Kidney (tissue), 14 donors: ENCODE data around the gene MYH7B. TPM values are rescaled to one million over a fixed set of nuclear protein-coding genes. Genes with fewer than 3 reads are reported as not detected.

Experiments used
- DNase-seq, 5 donors: peaks; one replicate each; pipeline ENCODE4 v3.0.0-alpha.2; 2013 to 2020
- FAIRE-seq: peaks from 2 replicates; lab custom pipeline; 2012; peaks lifted over from hg19 to GRCh38; lab: Jason Lieb, UNC
- H3K27ac ChIP-seq, 2 donors: one replicate each; pipeline ENCODE4 v1.7.0; 2013; ENCODE audit warnings: low read depth in 2 of 2, low read length in 2 of 2, inconsistent platforms in 1 of 2
- H3K27me3 ChIP-seq: one replicate; pipeline ENCODE4 v1.7.1; 2013; ENCODE audit warnings: low read length, inconsistent platforms; ENCODE audit not compliant: control insufficient read depth, insufficient read depth
- H3K36me3 ChIP-seq, 3 donors: one replicate each; pipeline versions ENCODE4 v1.7.0 to v1.7.1; 2013; ENCODE audit warnings: low read length in 3 of 3, control low read depth in 1 of 3, inconsistent platforms in 1 of 3; ENCODE audit not compliant: insufficient read depth in 3 of 3, control insufficient read depth in 2 of 3
- H3K4me1 ChIP-seq, 3 donors: one replicate each; pipeline versions ENCODE4 v1.7.0 to v1.7.1; 2013; ENCODE audit warnings: low read length in 3 of 3, inconsistent platforms in 1 of 3, low read depth in 1 of 3; ENCODE audit not compliant: control insufficient read depth in 2 of 3, insufficient read depth in 2 of 3
- H3K4me3 ChIP-seq, 3 donors: one replicate each; pipeline versions ENCODE4 v1.7.0 to v1.8.1; 2013; ENCODE audit warnings: low read length in 3 of 3, control low read depth in 1 of 3, inconsistent platforms in 1 of 3
- H3K9ac ChIP-seq, 3 donors: one replicate each; pipeline versions ENCODE4 v1.7.0 to v1.7.1; 2013; ENCODE audit warnings: low read length in 3 of 3, control low read depth in 1 of 3, inconsistent platforms in 1 of 3
- H3K9me3 ChIP-seq, 3 donors: one replicate each; pipeline versions ENCODE4 v1.7.0 to v1.7.1; 2013; ENCODE audit warnings: low read length in 3 of 3, control low read depth in 1 of 3, inconsistent platforms in 1 of 3; ENCODE audit not compliant: control insufficient read depth in 2 of 3, insufficient read depth in 1 of 3
- CTCF ChIP-seq: IDR thresholded peaks from 3 replicates; pipeline ENCODE4 v1.5.1; 2012; ENCODE audit warnings: mild to moderate bottlenecking, moderate library complexity, borderline replicate concordance; ENCODE audit not compliant: insufficient read depth; ENCODE audit errors: extremely low read depth
- intact Hi-C: fragments of 100-400 bp; cut with DNase I; formaldehyde crosslinking; loops from one replicate; pipeline ENCODE4 v1.11.1; 2022
- polyA plus RNA-seq: library from polyadenylated mRNA; stranded (reverse); fragments of 350-450 nt; fragmentation: Illumina TruSeq; extraction: RNeasy Lipid Tissue Mini Kit (QIAGEN cat#74804); gene quantifications from one replicate; pipeline ENCODE4 v1.2.3, GENCODE V29; 2014; ENCODE audit warnings: low read depth, low replicate concordance; ENCODE audit not compliant: insufficient read depth
- total RNA-seq: library from RNA; stranded (reverse); fragmentation: NEBNext Ultra II Directional; extraction: Animal tissue kit (Norgen Biotek cat#: 25700); gene quantifications from one replicate; pipeline ENCODE4 v1.2.1, GENCODE V29; 2021
- donor health status: control.
- donor health status: control.
- donor health status: control.
- donor health status: control.
- donor health status: control.
- donor health status: DM: yes; HTN: yes; CAD: no.
- donor health status: Normal renal cell carcinoma (clear cell type).

MYH7B gene
- total and polyA plus RNA-seq, 2 donors from 2014 or later = 0.76 to 3.7 TPM

- no peak for TF ChIP-seq CTCF
- Histone ChIP-seq H3K4me3 (no peak overlapping the region), H3K36me3 (peaks cover 2 to 65% (median 31%) of the 10 kb centered on the region in 3 donors), H3K27ac (no peak overlapping the region), H3K9ac (no peak overlapping the region), H3K4me1 (peaks cover 0 to 6% (median 0%) of the 10 kb centered on the region in 3 donors), H3K27me3 (no peaks in the 10 kb centered on the region), H3K9me3 (no peaks in the 10 kb centered on the region)
- DNase-seq (no peak), FAIRE-seq (no peak)
- intact Hi-C loops = no loop called here
Measured at GRCh38 chr20:34925981-34926380, 29.7 kb upstream of the MYH7B start.

- H3K4me1 ChIP-seq = peaks cover 0 to 6% (median 0%) of the 10 kb centered on the region in 3 donors
- H3K9ac ChIP-seq = no peak overlapping the region
- H3K9me3 ChIP-seq = no peaks in the 10 kb centered on the region
- no peak overlapping the region for H3K4me3 ChIP-seq
- TF ChIP-seq CTCF = no peak
- intact Hi-C loops = no loop called here
- DNase-seq (no peak), FAIRE-seq (no peak)
- peaks cover 2 to 61% (median 31%) of the 10 kb centered on the region in 3 donors for H3K36me3 ChIP-seq
- no peaks in the 10 kb centered on the region for H3K27me3 ChIP-seq
- H3K27ac ChIP-seq = no peak overlapping the region
Measured at GRCh38 chr20:34926581-34926980, 29.1 kb upstream of the MYH7B start.

- no peak overlapping the region for H3K27ac ChIP-seq
Measured at GRCh38 chr20:34927736-34928135, 27.9 kb upstream of the MYH7B start.

More at GRCh38 chr20:34927736-34928135, 27.9 kb upstream of the MYH7B start:
- DNase-seq (no peak), FAIRE-seq (no peak)
- intact Hi-C loops = no loop called here
- no peak for TF ChIP-seq CTCF
- peaks cover 0 to 6% (median 0%) of the 10 kb centered on the region in 3 donors for H3K4me1 ChIP-seq
- no peaks in the 10 kb centered on the region for H3K9me3 ChIP-seq
- H3K4me3 ChIP-seq = no peak overlapping the region
- peaks cover 2 to 58% (median 37%) of the 10 kb centered on the region in 3 donors for H3K36me3 ChIP-seq
- H3K9ac ChIP-seq = no peak overlapping the region
- H3K27me3 ChIP-seq = no peaks in the 10 kb centered on the region
